GM18507 (cell line): Measurements from ENCODE around the gene SAP30BP.

Experiments used
- DNase-seq: peaks from one replicate; pipeline ENCODE4 v3.0.0; 2011; ENCODE audit warnings: low read depth; ENCODE audit not compliant: insufficient read length; ENCODE audit errors: extremely low spot score
- FAIRE-seq: peaks from 2 replicates; lab custom pipeline; 2011; peaks lifted over from hg19 to GRCh38; lab: Jason Lieb, UNC

The SAP30BP gene

DNA sequence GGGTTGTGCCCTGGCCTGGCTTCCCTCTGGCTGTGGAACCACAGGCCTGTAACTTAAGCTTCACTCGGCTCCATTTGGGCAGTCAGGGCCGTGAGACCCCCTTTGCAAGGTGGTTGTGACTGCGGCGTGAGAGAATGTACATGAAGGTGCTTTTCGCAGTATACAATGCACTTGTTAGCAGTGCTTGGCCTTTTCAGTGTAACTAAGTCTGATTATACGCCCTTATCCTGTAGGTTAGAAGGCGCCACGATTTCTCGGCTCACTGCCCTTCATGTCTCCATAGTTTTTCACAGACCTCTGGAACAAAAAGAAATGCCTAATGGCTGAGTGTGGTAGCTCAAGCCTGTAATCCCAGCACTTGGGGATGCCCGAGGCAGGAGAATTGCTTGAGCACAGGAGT is 13.3 kb downstream of the SAP30BP start:
- DNase-seq (no peak), FAIRE-seq (no peak)

DNA sequence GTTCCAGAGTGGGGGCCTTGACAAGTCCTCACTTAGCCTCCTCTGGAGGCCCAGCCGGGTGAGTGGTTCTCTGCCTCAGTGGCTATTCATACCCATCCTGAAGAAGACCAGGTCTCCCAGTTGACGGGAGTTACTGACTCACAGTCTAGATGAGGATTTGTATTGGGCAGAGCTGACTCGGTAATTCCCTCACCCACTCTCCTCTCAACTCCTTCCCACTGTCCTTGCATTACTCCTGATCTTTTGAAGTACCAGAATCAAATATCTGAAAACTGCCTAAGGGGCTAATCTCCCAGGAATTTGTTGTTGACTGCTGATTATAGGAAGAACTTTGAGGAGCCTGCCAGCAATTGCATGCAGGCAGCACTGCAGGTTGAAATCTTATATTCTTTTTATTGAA is 14.2 kb downstream of the SAP30BP start:
- no peak for FAIRE-seq
- DNase-seq: no peak

DNA sequence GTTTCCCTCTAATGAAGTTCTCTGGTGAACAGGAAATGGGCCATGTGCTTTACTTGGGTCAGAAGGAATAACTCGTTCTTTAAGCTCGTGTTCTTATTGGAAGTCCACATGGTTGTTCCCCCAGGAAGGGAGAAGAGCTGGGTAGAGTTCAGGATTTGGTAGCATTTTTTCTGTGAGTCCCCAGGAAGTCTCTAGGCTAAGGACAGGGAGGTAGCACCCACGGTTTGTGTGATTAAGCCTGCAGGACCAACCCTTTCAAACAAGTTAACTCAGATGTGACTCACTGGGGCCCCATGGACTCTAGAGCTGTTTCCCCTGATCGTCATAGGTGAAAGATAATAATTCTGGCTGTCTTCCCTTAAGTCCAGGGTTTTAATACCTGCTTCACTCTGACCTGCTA is 16.4 kb downstream of the SAP30BP start:
- DNase-seq (no peak), FAIRE-seq (no peak)

DNA sequence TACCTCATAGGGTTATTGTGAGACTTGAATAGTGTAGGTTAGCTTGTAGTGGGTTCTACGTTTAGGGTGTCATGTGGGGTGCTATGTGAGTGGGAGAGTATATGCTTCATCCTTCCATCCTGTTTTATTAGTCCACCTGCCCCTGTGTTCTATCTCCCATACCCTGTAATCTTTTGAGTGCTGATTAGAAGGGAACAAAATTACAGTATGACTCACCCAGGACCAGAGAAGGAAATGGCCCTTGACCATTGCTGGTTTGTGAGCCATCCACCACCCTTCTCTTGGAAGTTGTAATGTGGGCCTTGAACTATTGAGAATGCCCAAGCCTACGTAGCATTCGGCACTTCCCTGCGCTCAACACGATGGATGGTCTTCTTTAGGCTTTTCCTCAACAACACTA is 17.1 kb downstream of the SAP30BP start:
- no peak for DNase-seq
- FAIRE-seq: no peak

GRCh38 chr17:75684924-75685323 is 17.8 kb downstream of the SAP30BP start:
- FAIRE-seq (no peak), DNase-seq (no peak)

DNA sequence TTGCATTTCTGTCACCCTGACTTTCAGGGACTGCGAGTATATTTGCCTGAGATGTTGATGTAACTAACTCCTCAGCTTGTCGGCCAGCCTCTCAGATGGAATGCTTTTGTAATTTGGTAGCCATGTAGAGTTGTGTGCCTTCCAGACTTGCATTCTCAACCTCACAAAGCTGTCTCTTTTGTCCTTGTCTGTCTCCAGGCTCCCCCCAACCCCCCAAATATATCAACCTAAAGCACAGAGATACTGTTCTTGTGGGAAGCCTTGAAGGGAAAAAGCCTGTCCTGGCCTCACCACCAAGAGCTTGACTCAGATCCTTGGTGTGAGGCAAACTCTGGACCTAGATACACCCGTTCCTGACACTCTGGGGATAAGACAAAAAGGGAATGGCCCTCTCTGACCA is 18.4 kb downstream of the SAP30BP start:
- no peak for FAIRE-seq
- DNase-seq: no peak

GRCh38 chr17:75688209-75688825 is 21.2 kb downstream of the SAP30BP start:
- FAIRE-seq (no peak), DNase-seq (no peak)

- DNase-seq (no peak), FAIRE-seq (no peak)
These were observed 22.3 kb downstream of the SAP30BP start for GRCh38 chr17:75689441-75689873.

DNA sequence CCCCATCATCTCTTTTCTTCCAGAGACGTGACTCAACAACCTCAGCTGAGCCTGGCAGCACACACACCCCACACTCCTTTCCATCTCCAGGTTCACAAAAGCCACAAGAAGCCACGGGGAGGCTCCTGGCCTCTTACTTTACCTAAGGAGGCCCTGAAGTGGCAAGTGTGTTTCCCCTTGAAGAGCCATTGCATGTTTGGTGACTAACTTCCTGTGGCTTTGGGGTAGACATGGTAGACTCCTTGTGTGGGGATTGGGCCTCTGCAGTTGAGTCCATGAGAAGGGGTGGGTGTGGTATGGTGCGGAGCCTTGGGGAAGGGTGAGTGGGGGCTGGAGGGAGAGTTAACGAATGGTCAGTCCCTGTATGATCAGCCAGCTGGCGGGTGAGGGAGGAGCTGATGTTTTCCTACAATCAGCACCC is 24.2 kb downstream of the SAP30BP start:
- no peak for FAIRE-seq
- DNase-seq: no peak

DNA sequence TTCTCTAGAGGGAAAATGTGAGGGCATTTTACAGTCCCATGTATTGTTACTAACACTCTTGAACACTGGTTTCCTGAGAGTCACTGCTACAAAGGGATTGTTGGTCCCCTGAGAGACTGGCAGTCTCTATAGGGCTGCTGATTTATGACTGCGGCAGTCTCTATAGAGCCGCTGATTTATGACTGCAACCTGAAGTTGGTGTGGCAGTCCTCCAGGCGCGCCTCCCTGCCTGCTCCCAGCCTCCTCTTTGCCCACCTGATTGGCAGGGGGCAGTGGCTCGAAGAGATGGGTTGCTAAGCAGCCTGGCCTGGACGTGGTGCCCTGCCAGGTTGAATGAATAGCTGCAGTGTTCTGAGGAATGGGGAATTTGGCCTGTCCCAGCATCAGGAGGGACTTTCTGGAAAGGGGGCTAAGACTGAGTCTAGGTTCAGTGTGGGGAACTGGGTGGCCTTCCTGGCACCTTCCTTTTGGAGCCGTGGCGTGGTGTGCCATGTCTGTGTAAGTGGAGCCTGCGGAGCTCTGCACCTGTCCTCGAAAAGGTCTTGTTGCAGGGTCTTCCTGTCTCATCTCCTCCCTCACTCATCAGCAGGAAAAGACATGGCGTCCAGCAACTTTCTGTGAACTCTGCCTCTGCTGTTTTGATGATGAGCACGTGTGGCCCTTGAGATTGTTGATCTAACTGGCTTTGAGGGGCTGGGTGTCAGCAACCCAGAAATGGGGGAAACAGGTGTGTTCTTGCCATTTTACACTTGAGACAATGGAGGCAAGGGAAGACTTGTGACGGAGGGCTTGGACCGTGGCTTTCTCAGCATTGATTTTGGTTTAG is 24.9 kb downstream of the SAP30BP start:
- no peak for FAIRE-seq
- DNase-seq: no peak

DNA sequence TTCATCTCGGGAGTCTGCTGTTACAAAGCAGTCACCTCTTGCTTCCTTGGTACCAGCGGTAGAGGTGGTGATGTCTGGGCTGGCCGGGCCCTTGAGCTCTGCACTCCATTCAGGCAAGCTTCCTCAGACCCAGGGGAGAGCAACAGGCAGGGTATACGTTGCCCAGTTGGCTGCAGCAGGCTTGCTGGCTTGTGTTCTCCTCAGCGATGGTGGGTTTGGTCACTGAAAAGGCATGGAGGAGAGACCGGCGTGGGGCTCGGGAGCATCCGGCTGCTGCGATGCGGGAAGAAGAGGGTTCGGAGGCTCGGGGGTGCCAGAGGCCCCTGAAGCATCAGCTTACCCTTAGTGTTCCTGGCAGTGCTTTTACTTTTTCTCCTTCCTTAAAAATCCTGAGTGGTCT is 25.8 kb downstream of the SAP30BP start:
- DNase-seq (no peak), FAIRE-seq (no peak)

DNA sequence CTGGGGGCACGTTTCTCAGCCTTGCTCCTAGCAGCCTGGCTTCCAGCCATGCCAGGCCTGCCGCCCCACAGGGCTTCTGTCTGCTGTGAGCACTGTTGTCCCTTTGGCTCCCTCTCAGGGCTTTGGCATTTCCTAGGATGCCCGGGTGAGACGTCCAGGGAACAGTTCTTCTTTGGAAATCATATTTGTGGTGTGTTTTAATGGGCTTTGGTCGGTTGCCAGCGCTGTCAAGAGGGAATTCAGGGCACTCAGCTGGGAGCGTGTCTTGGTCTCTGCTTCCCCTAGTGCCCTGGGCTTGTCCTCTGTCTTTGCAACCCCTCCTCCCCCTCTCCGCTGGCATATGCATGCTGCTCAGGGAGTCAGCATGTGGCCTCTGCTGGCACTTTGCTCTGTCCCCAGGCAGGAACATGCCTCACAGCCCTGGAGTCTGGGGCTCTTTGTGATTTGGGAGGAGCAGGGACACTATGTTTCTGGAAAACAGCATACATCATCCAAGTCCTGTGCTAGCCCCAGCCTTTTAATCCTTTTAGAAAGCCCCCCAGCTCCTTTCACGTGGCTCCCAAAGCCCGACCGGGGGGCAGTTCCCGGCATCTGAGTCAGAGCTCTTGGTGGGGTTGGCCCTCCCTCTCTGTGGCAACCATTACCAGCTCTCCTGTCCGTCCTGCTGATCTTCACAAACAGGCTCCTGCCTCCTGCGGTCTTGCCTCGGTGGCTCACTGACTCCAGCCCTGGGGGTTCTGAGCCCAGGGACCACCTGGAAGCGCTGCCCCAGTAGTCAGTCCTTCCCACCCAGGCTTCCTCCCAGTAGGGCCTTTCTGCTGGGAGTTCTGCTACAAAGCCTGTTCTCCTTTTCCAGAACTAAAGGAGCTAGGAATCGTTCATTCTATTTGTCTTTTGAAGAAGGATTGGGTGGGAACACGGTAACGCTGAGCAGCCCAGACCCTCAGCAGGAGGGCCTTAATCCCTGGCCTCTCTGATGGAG is 26.7 kb downstream of the SAP30BP start:
- no peak for DNase-seq
- FAIRE-seq: no peak

GRCh38 chr17:75694536-75694935 is 27.4 kb downstream of the SAP30BP start:
- DNase-seq (no peak), FAIRE-seq (no peak)

DNA sequence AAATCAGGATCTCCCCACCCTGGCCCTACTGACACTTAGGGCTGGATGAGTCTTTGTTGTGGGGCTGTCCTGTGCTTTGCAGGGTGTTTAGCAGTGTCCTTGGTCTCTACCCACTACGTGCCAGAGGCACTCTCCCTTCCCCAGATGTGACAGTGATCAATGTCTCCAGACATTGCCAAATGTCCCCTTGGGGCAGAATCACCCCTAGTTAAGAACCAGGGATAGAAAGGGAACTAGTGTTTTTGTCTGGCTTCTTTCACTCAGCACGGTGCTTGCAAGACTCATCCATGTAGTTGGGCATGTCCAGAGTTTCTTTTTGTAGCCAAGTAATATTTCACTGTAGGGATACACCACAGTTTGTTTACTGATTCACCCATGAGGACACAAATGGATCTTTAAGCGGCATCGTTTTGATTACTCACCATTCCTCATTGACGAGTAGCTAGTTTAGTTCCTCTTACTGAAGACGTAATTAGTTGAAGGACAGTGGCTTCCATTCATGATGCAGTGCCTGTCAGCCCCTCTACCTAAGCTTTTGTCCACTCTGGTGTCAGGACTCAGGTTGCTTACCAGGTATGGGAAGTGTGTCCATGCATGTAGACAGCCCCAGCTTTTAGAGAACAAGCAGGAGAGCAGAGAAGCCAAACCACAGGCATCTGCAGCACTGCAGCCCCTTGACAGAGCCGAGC is 28.1 kb downstream of the SAP30BP start:
- DNase-seq: no peak
- FAIRE-seq: no peak

DNA sequence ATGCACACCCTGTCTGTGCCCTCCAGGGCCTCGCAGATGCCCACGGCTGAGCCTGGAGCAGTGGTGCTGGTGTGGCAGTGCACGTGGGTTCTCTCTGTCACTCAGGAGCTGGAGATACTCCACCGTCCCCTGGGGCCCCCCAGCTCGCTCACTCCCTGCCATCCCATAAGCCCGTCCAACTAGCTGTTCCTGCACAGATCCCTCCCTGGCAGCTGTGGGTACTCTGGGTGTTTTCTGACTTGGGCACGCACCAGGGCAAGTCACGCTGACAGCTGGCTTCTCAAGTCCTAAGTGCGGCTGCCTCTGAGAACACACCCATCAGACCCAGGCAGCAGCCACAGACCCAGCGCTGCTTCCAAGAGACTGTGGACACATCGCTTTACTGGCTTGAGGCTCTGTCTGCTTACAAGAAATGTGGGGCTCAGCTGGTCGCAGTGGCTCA is 28.7 kb downstream of the SAP30BP start:
- FAIRE-seq: no peak
- DNase-seq: no peak

DNA sequence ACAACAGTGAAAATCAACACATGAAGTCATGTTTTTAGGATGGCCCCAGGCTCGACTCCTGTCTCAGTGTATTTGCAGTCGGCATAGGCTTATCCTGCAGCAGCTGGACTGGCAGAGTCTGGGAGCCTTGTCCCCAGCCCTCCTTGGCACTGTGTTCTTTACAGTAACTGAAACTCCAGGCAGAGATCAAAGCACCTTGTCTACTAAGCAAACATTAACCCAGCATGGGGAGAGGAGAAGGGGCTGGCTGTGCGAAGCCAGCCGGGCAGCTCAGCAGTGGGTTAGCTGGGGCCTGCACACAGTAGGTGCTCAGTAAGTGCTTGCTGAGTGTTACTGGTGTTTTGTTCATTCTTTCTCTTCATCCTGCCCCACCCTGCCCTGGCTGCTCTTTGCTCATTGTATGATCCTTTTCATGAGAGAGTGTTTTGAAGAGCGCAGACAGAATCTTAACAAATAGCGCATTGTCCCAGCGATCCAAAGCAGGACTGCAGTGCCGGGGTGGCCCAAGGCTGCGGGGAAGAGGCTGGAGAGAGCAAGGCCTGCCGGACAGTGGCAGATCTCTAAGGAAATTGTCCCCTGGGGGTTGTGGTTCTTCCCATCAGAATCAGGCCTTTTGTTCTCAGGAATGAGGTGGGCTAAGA is 30.6 kb downstream of the SAP30BP start:
- FAIRE-seq: no peak
- no peak for DNase-seq

- DNase-seq (no peak), FAIRE-seq (no peak)
These were observed 31.5 kb downstream of the SAP30BP start for GRCh38 chr17:75698659-75699058.

DNA sequence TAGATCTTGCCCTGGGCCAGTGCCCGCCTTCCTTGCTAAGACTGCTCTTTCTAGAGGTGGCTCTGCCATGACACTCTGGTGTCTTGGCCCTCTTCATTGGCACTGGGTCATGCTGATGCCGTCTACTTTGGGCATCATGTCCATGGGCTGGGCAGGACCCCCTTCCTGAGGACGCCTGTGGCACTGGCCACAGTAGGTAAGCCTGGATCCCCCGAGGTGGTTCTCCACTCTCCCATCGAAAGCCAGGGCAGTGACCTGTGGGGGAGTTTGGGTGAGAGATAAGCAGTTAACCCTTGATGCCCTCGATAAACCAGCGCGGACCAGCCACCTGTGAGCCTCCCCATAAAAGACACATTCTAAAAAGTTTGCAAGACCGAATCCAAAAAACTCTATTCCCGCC is 34.1 kb downstream of the SAP30BP start:
- no peak for FAIRE-seq
- DNase-seq: no peak

DNA sequence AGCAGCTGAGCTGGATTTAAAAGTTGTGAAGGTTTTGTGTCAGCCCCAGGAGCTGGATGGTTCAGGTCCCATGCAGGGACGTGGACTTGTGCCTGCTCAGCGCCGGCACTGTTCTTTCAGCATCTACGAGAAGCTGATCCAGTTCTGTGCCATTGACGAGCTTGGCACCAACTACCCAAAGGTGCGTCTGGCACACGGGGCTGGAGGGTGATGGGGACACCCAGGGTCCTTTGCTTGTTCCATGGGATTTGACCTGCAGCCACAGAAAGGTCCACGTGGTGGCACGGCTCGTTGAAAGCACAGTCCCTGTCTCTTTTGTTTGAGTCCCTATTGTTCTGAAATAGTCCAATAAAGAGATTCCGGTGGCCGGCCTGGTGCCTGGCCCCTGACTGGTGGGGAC is 36.1 kb downstream of the SAP30BP start:
- FAIRE-seq (no peak), DNase-seq (no peak)
